Measurements from ENCODE around the gene CACNA1I. TPM values are rescaled to one million over a fixed set of nuclear protein-coding genes. Genes with fewer than 3 reads are reported as not detected.

Gene CACNA1I
- total RNA-seq, 2 donors from 2014 or later: 0.33 to 0.52 TPM

GRCh38 chr22:39627865-39628562 is 57.5 kb downstream of the CACNA1I start:
- intact Hi-C loops (cut with DNase I): no loop called here
- Histone ChIP-seq H3K4me3 (no peak overlapping the region), H3K27ac (no peak overlapping the region), H3K9me3 (no peaks in the 10 kb centered on the region), H3K36me3 (replicated peaks in 1 of 2; ENCODE audit: insufficient read depth in 1 of 2, low read depth in 2 of 2) (no peaks in the 10 kb centered on the region), H3K27me3 (no peaks in the 10 kb centered on the region), H3K4me1 (no peaks in the 10 kb centered on the region)
- ATAC-seq (no peak), DNase-seq (no peak)
- whole genome bisulfite sequencing, 2 donors: 49 to 66% methylated on average over 3 to 12 of the region's 12 CpGs
- TF ChIP-seq CTCF (IDR thresholded peaks at IDR 0.05) (no peak), POLR2A (IDR thresholded peaks at IDR 0.05) (no peak)

GRCh38 chr22:39628563-39629080 is 58.1 kb downstream of the CACNA1I start:
- no peaks in the 10 kb centered on the region for H3K27me3 ChIP-seq
- no peaks in the 10 kb centered on the region for H3K9me3 ChIP-seq
- no peaks in the 10 kb centered on the region for H3K36me3 ChIP-seq (replicated peaks in 1 of 2; ENCODE audit: insufficient read depth in 1 of 2, low read depth in 2 of 2)
- no peaks in the 10 kb centered on the region for H3K4me1 ChIP-seq
- intact Hi-C loops (cut with DNase I): no loop called here
- TF ChIP-seq POLR2A (IDR thresholded peaks at IDR 0.05): no peak
- TF ChIP-seq CTCF (IDR thresholded peaks at IDR 0.05): no peak
- ATAC-seq (no peak), DNase-seq (no peak)
- 73 to 84% methylated on average over 5 to 11 of the region's 12 CpGs for WGBS, 2 donors
- no peak overlapping the region for H3K4me3 ChIP-seq
- H3K27ac ChIP-seq: no peak overlapping the region

- 65% methylated on average over 8 of the region's 8 CpGs for WGBS, 2 donors
- Histone ChIP-seq H3K27ac (no peak overlapping the region), H3K36me3 (replicated peaks in 1 of 2; ENCODE audit: insufficient read depth in 1 of 2, low read depth in 2 of 2) (no peaks in the 10 kb centered on the region), H3K27me3 (no peaks in the 10 kb centered on the region), H3K9me3 (no peaks in the 10 kb centered on the region), H3K4me1 (no peaks in the 10 kb centered on the region), H3K4me3 (no peak overlapping the region)
- no peak for ATAC-seq
- TF ChIP-seq CTCF (IDR thresholded peaks at IDR 0.05) (no peak), POLR2A (IDR thresholded peaks at IDR 0.05) (no peak)
- DNase-seq: no peak
- intact Hi-C loops (cut with DNase I): no loop called here
Observed at GRCh38 chr22:39629851-39630250, 59.3 kb downstream of the CACNA1I start.

- Histone ChIP-seq H3K27me3 (no peaks in the 10 kb centered on the region), H3K4me3 (no peak overlapping the region), H3K36me3 (replicated peaks in 1 of 2; ENCODE audit: insufficient read depth in 1 of 2, low read depth in 2 of 2) (no peaks in the 10 kb centered on the region), H3K27ac (no peak overlapping the region), H3K9me3 (no peaks in the 10 kb centered on the region), H3K4me1 (no peaks in the 10 kb centered on the region)
- 68 to 71% methylated on average over 7 to 8 of the region's 8 CpGs for WGBS, 2 donors
- DNase-seq (no peak), ATAC-seq (no peak)
- no peak for TF ChIP-seq POLR2A (IDR thresholded peaks at IDR 0.05)
- no peak for TF ChIP-seq CTCF (IDR thresholded peaks at IDR 0.05)
- intact Hi-C loops (cut with DNase I): no loop called here
Observed at GRCh38 chr22:39630721-39631120, 60.2 kb downstream of the CACNA1I start.

Measured in body of pancreas (tissue), 4 donors.